HG02970 (cell line): ENCODE data around the gene MAP7D2.
A peak's percentile ranks its signal among the peaks of the same experiment; 100 is the strongest.

ENCODE experiments used
- ATAC-seq: cut with Tn5 transposase; IDR thresholded peaks from one replicate; pipeline ENCODE4 v1.9.1; 2021; ENCODE audit warnings: mild to moderate bottlenecking, moderate library complexity, moderate number of reproducible peaks; ENCODE audit not compliant: unreplicated experiment, low FRiP score

The MAP7D2 gene

DNA sequence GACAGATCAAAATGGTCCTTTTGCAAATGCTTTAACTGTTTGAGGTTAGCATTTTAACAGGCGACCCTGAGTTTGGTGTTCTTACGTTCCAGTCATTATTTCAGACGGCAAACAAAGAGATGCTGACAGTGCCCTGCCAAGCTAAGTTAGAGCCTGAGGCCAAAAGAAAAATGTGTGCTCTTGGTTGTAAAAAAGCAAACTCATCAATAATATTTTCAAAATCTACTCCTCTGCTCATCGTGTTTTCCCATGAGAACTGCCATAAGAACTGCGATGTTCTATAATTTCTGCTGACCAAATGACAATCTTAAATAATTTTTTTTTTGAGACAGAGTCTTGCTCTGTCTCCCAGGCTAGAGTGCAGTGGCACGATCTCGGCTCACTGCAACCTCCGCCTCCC is 63.2 kb downstream of the MAP7D2 start:
- ATAC-seq = no peak

DNA sequence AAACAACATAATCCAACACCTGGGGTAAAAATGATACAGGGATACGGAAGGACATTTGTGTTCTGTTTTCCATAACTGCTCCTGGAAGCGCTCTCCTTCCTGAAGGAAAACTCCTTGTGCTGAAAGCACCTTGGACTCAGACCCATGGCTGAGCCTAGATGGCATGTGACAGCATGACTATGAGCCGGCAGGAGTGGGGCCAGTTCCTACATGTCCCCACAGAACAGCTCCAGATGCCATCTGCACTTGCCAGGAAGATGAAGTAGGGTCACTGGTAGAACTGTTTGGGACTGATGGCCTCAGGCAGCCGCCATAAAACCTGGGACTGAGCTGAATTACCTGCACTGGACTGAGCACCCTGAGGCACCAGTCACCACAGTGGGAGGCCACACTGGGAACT is 69.8 kb downstream of the MAP7D2 start:
- ATAC-seq = no peak

DNA sequence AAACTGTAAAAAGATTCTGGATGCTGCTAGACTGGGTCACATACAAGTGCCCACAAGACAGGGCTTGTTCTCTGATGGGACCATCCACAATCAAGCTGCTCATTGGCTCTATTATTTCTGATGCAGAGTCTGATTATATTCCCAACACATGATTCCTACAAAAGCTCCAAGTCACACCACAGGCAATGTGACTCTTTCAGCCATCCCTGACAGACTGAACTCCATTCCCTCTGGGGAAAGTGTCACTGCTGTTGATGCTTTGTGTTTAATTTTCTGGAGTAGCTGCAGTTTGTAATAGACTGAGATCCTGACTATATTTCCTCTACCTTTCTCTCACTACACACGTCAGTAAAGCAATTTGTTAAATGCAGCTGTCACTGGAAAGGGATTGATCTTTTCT is 70.5 kb downstream of the MAP7D2 start:
- no peak for ATAC-seq

DNA sequence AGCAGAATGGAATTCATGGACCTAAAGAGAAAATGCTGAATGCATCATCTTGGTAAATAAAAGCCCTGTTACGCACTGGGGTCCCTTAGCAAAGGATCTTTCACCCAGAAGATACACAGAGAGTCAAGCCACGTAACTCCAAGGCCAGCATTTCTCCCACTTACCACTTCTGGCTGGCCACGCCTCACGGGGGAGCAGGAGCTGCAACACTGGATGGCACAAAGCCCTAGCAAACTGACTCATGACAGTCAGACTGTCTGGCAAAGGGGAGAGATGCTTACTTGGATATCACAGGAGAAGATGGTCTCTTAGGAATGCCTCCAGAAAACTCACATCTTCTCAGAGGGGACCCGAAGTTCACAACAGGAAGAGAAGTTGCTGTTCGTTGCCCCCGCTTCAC is 74.5 kb downstream of the MAP7D2 start:
- no peak for ATAC-seq

DNA sequence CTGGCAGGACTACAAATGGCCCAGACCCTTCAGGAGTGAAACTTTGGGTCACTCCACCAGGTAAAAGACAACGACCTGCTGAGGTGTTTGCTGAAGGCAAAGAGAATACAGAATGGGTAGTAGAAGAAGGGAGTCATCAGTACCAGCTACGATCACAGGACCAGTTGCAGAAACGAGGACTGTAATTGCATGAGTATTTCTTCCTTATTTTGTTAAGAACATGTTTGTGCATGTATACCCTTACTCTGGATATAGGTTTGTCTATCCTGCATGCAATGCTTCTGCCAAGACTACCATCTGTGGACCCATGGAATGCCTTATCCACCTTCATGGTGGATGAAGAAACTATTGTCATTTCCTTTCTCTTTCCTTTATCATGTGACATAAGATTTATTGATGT is 77.7 kb downstream of the MAP7D2 start:
- ATAC-seq = no peak

DNA sequence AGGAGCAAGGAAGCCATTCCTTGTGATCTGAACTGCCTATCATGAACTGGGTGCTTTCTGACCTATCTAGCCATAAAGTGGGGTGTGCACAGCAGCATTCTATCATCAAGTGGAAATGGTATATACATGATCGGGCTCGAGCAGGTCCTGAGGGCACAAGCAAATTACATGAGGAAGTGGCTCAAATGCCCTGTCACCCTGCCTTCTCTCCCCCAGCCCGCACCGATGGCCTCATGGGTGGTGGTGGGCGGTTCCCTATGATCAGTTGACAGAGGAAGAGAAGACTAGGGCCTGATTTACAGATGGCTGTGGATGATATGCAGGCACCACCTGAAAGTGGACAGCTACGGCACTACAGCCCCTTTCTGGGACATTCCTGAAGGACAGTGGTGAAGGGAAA is 79.5 kb downstream of the MAP7D2 start:
- no peak for ATAC-seq

DNA sequence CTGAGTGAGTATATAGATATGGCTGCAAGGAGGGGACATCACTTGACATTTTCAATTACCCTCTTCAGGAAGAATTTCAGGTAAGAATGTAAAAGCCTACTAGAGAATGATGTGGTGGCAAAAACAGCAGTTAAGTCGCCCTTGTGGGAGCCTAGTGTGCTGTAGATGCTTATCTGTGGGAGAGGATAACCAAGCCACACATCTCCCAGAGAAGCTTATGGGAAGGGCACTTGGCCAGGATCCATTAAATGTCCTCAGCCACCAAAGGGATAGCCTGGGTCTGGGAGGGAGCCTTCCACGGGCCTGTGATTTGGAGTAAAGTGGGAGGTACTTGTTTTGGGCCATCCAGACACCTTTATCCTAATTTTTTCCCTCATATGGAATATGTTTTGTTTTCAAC is 84.5 kb downstream of the MAP7D2 start:
- ATAC-seq = no peak

DNA sequence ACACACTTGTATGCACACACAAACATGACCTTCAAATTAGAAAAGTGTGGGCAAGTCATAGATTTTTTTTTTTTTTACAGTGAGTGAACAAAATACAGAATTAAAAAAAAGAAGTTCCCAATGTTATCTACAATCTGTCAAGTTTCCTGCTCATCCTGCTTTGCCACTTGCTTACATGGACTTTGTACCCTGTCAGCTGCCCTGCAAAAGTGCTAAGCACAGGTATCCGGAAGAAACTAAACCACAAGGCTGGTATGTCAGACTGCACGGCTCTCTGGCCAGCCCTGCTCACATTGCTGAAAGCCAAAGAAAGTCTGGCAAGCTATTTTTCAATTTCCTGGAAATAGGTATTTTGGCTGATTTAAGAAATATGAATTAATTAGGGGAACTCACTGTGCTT is 87.0 kb downstream of the MAP7D2 start:
- no peak for ATAC-seq

DNA sequence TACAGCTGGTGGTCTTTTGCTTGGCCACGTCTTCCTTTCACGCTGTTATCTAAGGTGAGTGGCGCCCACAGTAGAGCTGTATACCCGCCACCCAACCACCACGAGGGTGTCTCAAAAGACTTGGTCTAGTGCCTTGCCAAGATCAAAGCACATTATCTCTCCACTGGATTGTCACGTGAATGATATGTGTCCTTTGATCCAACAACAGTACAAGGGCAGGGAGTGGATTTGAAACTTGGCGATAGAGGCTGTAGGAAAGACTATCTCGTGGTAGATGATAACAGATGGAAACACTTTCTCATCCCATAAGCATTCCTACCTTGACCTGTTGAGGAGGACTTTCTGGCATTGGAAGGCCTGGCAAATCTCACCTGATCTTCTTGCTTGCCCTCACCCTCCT is 88.1 kb downstream of the MAP7D2 start:
- no peak for ATAC-seq

DNA sequence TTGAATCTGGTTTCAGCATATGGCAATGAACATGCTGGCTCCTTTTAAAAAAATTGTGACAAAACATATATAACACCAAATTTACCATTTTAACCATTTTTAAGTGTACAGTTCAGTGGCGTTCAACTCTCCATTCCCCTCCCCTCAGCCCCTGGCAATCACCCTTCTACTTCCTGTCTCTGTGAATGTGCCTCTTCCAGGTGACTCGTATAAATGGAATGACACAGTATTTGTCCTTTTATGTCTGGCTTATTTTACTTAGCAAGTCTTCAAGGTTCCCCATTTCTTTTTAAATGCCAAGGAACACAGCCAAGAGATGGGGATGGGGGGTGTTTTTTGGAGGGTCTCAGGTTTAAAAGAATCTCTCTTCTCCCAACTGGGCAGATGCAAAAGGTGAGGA is 90.4 kb downstream of the MAP7D2 start:
- ATAC-seq = no peak

DNA sequence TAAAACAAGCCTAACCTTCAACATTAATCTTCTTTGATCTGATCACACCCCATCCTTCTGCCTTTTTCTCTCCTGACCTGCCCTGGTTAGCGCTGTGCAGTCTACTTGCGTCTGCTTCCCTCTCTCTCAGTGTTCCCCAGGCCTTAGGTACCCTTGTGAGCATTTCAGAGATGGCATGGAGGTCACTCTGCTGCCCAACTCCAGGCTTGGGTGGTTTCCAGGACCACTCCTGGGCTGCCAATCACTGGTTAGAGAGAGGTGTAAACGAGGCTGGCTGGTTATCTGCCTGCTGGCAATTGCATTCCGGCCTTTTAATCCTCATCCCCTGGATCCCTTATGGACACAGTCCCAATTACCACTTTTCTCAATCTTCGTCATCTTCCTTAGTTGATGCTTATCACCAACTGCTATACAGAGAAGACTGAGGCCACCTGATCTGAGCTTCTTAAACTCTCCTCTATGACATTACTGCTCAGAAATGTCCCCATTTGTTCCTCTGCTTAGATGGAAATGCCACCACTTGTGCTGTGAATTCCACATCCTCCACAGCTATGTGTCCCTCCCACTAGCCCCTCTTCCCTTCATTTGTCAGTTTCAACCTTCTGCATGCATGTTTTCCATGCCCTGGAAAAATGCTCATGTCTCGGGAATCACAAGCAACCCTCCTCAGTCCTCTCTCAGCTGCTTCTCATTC is 96.9 kb downstream of the MAP7D2 start:
- ATAC-seq = no peak

DNA sequence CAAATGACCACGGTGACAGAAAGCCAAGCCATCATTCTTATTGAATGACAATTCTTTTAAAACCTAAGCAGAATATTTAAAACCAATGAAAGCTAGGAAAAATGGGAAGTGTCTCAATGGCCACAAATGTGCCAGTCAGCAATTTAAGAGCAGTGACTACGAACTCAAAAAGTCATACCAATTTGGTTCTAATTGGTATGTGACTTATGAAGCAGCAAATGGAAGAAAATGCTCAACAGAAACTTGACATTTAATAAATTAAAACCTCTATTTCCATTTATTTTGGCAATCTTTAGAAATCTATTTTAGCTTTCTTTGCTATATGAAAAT is 100.1 kb downstream of the MAP7D2 start:
- no peak for ATAC-seq

DNA sequence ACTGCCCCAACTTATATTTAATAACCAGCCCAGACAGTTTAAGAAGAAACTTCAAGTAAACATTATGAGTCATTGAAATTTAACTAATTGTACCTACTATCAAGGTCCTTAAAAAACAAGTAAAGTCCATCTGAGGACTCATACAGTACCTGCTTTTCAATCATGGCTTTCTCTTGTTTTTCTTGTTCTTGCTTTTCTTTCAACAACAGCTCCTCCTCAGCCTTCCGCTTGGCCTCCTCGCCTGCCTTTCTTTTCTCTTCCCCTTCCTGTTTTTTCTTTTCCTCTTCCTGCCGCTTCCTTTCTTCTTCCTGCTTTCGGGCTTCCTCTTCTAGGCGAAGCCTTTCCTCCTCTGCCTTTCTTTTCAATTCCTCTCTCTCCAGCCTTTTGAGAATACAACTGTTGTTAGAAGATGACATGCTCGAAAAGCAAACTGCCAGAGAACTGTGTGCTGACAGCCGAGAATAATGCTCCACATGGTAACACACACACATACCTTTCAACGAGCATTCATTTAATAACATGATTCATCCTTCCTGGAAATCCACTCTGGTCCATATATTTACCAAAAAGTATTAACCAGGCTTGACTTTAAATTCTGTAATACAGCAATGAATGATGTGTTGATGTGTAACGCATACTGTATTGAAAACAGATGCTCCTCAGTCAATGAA is 100.6 kb downstream of the MAP7D2 start:
- ATAC-seq = no peak

DNA sequence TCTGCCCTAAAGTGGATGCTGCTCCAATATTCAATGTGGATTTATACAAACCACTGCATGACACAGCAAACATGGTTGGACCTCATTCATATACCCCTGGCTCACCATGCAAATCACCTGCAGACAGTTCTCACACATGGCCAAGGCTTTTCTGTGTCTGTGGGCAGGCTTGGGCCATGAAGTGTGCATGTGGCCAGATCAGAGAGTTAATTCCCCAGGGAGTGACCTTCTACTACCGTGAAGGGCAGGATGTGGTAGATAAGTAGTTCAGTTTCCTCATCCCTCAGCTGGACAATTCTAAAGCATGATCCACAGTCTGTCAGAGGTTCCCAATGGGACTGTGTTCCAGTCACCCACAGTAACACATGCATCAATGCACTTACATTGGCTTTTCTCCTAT is 101.3 kb downstream of the MAP7D2 start:
- no peak for ATAC-seq

DNA sequence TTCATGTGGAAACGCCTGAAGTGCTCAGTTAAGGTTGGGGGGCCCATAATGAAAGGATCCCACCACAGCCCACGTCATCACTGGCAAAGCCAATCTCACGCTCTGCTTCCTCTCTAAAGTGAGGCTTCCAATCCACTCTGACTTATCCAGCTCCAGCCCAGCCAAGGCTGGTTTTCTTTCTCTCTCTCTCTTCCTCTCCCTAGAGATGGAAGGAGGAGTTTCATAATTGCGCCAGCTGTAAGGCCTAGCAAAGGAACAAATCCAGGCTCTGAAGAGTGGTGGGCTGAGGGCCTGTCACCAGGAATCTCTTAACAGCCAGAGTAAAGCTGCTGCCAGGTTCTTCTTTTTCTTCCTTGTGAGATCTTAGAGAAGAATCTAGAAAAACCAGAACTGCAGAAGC is 105.1 kb downstream of the MAP7D2 start:
- no peak for ATAC-seq

DNA sequence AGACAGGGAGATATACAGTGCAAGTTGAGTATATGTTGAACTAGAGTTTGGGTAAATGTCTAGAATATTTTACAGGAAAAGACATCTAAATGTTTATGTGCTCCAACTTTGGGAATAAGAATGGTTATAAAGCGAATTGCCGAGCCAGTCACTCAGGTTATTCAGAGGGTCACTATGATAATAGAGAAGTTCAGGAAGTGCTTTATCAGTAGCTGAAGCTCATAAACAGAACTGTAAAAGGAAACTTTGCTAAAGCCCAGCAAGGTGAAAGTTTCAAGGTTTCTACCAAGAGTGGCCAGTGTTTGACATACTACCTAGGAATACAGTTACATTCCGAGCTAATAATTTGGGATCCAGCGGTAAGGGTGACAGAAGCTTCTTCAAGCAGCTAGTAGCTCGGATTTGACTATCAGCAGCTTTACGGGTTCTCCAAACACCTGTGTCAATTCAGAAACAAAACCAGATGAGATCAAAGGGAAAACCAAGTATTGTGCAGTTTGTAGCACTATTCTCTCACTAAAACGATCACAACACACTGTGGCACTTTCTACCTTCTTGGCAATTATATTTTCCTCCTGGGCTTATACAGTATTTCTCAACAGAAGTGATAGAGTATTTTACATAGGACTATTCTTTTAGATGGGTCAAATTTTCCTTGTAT is 108.6 kb downstream of the MAP7D2 start:
- ATAC-seq = no peak

DNA sequence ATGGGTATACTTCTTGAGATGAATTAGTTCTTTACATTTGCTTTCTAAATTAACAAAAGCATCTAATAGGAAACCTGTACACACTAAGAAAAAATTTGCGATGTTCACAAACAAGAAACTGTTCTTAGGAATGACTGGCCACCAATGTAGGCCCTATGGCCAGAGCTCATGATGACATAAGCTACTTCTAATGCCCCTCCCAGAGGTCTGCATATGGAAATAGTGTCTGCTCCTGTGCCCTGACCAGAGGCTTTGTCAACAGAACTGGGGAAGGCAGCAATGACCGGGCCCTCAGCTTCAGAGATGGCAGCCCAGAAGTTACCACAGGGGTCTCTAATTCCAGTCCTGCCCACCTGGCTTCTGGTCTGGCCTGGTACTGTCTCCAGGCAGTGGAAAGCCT is 110.8 kb downstream of the MAP7D2 start:
- ATAC-seq = no peak

DNA sequence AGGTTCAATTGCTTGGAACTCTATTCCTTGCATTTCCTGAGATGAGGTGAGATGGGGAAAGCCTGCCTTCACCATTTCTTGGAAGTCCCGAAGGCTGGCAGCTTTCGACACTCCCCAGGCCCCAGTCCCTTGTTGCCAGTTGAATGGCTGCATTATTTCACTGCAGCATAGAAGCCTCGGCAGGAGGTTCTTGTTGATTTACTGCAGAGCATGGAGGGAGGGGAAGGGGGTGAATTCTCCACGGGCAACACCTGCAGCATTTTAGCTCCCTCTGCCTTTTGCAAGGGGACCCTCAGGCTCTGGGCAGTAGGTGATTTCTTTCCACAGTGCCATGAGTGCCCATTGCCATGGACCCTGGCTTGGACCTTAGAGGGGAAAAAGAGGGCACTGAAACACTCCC is 115.1 kb downstream of the MAP7D2 start:
- ATAC-seq = no peak

DNA sequence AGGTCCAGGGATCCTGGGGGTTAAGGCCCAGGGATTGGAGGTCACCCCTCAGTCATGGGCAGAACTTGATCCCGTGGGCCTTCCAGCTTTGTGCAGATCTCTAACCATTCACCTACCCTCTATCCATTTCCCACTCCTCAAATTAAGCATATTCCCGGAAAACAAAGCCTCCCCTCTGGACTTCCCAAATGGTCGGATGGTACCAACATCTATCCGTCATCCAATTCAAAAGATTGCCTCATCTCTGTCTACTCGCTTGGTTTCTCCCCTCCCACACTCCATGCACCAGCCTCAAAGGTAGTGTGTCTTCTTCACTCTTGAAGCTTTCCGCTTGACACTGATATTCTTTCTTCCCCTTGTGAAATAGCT is 125.4 kb downstream of the MAP7D2 start:
- ATAC-seq = no peak

DNA sequence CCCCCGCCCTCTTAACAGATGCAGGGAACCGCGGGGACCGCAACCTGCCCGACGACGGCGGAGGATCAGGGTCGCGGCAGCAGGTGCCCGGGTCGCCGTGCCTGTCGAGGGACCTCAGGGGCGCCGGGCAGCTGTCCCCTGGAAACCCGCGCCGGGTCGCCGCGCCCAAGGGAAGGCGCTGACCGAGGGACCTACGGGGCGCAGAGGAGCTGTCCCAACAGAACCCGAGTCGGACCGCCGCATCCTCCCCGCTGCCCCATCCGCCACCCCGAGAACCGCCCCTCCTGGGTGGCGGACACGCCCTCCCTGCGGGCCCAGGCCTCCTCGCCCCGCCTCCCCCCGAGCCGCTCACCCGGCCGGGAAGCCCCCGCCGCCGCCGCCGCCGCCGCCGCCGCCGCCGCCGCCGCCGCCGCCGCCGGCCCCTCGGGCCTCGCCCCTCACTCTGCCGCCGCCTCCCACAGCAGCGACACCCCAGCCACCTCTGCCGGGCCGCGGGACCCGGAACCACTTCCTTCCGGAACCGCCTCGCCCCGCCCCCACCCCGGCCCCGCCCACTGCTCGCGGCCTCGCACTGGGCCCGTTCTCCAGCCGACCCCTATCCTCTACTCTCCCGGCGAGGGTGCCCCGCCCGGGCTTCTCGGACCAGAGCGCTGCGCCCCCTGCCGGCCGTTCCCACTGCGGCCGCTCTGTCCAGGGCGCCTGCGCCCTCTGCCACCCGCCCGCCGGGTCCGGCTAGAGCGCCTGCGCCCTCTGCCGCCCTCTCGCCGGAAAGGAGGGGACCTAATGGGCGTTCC is 126.0 kb downstream of the MAP7D2 start, which contains the start of gene BCLAF3:
BCLAF3 (minus strand) TSS at position 506 of the 794 bp plus-strand sequence. CDS start 20,797 bp downstream, outside the sequence.
- peak; percentile 93 for ATAC-seq

DNA sequence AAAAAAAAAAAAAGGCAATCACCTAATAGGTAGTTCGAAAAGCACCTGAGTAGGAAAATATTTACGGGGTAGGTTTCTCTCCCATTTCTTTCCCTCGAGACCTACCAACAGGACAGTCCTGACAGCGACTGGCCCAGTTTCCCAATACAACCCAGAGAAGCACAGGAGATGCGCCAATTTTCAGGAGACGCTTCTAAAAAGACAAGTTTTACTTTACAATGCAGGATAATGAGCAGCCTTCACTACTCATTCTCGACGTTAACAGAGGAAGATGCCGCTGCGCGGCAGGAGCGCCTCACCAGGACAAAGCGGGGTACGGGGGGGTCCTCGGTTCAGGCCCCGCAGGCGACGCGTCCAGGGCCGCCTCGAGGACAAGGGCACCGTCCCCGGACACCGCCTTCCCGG is 126.6 kb downstream of the MAP7D2 start:
- no peak for ATAC-seq
